GM19099 (cell line): Measurements from ENCODE around the gene MBNL1.

ENCODE experiments used
- POLR2A ChIP-seq: IDR thresholded peaks from 3 replicates; pipeline ENCODE4 v1.6.1; 2011; ENCODE audit warnings: low read depth; ENCODE audit not compliant: insufficient read length; ENCODE audit errors: extremely low read depth

Gene MBNL1

DNA sequence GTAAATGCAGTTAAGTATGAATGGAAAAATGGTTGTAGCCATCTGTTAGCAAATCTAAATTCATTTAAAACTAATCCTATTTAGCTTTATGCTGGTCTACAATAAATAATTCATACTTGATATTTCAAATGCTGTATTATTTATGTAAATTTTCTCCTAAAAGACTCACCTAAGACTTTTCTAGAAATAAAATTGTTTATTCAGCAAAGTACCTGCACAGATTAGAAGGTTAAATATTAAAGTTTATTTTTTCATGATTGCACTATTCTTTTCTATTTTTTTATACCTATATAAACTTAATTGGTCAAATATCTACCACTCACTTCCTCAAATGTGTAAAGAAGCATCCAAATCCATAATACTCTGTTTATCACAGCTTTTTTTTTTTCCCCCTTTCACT is 45.2 kb downstream of the MBNL1 start:
- TF ChIP-seq POLR2A, result no peak

DNA sequence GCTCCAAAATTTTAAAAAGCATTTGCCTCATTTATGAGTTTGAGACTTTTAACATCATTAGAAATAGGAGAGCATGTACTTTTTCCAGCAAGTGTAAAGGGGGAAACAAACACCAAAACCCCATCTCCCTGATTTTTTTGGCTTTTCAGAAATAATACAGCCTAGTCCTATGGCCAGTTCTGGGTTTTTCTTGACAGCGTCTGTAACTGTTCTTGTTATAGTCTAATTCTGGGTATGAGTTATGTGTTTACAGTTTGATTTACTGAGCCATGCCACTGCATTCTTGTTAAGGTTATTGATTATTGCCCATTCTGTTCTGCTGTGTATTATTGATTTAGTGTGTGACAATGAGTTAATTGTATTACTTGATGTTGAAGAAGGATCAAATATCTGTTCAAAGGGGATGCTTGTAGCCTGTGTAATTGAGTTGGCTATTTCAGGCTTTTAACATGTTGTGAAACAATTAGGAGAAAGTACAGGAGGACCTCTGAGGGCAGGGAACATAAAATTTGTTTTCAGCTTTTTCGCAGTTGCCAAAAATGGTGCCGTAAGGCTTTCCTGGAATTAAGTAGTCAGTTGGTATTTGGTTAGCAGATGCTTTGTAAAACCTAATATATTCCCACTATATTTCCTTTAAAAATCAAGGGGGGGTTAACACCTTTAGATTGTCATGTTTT is 46.1 kb downstream of the MBNL1 start:
- no peak for TF ChIP-seq POLR2A

DNA sequence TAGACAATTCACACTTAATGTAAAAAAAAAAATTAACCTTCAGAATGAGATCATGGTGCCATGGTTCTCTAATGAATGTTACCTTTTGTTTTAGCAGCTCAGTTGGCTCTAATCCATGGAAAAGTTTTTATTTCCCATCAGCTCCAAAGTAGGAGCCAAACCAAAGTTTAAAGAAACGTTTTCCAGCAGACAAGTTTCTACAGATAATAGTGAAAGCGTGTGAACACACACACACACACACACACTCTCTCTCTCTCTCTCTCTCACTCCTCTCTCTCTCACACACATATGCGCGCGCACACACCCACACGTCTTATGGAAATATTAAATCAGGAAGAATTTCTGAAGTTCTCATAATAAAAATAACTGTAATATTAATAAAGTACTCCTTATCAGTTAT is 46.9 kb downstream of the MBNL1 start:
- no peak for TF ChIP-seq POLR2A

DNA sequence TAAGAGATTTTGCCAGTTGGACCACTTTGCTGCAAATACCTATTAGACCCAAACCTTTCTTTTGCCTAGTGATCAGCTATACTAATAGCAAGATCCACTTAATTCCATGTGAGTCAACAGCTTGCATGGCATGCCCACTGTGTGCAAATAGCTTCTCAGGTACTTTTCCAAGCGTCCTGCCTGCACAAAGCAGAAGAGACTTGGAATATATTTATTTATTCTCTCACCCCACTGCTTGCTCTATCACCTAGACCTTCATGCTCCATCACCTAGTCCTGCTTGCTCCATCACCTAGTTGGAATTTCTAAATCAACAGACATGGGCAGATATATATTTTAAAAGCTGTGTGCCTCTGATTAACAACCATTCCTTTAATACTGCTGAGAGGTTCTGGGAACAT is 47.6 kb downstream of the MBNL1 start:
- TF ChIP-seq POLR2A, result no peak

DNA sequence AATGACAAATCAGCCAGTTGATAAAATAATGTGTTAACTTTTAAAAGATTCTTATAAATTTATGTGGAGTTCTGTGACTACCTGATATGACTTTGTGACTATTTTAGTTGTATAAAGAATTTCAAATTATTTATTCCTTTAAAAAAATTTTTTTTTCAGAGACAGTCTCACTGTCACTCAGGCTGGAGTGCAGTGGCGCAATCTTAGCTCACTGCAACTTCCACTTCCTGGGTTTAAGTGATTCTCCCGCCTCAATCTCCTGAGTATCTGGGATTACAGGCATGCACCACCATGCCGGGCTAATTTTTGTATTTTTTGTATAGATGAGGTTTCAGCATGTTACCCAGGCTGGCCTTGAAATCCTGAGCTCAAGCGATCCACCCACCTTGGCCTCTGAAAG is 48.5 kb downstream of the MBNL1 start:
- TF ChIP-seq POLR2A, result no peak

DNA sequence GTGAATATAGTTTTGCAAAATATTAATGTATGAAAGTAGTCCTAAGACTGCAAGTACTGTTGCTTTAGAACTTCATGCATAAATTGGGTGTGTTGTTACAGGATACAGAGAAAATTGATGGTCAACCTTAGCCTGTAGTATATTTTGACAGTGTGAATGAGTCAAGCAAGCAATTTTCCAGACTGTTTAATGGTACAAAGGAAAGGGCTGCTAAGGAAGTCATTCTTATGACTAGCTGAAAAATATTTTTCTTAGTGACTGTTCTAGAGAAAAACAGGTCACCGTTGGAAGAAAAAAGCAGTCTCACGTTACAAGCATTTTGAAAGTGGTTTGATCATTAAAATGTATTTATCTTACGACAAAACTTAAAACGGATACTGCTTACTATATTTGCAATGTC is 49.2 kb downstream of the MBNL1 start:
- TF ChIP-seq POLR2A, result no peak

DNA sequence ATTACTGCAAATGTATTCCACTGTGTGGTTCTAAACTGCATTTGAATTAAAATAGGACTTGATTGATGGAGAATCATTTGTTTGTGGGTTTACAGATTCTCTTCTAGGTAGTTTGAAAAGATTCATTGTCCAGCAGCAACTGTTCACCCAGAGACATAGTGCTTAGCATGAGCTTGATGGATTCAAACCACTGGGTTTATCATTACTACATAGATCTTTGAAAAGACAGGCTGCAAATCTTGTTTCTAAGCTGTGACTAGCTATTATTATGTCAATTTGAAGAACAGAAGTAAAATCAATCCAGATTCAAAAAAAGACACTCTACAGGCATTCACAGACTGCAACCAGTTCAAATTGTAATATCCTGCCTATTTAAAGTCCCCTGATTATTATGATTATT is 49.8 kb downstream of the MBNL1 start:
- TF ChIP-seq POLR2A, result no peak

DNA sequence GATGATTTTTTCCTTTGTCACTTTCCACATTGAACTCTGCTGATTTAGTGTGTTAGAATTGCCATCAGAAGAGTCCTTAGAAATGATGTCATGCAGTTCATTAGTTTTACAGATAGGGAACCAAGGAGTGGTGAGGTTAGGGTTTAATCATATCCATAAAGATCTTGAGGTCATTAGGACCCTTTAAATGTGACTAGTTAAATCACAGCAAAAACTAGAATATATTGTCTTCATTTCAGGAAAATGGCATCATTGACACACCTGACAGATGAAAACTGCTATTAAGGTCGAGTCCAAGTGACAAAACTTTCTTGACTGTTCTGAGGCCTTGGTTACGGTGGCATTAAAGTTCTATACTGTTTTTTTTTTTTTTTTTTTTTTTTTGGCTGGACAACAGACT is 50.5 kb downstream of the MBNL1 start:
- no peak for TF ChIP-seq POLR2A

DNA sequence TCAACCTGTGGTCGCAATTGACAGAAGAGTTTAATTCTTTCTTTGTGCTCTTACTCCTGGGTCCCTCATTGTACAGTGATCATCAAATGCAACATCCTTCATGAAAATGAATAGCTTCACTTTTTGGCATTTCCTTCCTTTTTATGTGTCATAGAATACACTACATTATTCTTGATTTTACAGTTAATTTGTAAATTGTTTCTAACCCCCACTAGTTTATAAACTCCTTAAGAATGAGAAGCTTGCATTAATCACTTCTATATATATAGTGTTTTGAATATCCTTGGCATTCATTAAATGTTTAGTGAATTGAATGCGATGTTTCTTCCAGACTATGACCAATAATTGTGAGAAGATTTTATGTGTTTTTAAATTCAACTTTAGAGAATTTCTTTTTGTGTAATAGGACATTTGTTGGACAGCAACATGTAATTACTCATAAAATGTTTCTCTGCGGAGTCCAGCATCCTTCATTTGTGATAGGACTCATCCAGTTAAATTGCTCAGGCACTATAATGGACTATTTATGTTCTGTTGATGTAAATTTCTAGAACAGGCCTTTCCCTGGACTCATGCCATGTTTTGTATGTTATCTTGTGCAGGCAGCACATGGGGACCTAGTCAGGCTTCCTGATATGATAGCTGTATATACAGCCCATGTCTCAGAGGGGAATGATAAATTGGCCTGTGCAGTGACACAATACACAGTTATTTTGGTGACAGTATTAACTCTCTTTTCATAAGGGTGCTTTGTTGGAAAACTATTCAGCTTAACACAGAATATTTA is 51.3 kb downstream of the MBNL1 start:
- no peak for TF ChIP-seq POLR2A

DNA sequence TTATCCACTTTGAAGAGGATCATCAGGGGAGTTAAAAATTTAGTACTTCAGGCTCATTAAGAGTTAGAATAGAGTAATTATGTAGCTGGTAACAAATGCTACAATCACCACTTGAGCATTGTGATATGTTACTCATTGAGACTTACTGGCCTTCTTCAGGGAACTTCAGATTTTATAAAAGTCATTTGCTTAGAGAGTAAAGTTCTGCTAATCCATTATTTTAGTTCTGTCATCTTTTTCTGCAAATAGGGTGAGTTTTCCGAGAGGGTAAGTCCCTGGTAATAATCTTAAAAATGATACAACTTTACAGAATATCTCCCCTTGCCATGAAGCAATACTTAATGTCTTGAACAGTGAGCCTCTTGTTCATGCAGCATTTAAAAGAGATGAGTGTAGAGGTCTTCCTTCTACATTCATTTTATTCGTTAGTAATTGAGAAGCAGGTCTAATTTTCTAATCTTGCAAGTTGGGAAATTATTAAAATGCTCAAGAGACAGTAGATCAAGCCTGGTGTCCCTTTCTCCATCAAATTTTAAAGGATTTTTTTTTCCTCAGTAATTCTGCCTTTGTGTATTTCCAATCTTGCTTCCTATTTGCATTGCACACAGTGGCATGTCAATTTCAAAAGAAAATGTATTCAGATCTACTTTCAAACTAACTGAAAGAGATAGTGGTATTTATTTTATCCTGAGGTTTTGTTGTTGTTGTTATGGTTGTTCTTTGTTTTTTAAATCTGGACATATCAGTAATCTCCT is 52.6 kb downstream of the MBNL1 start:
- TF ChIP-seq POLR2A, result no peak

DNA sequence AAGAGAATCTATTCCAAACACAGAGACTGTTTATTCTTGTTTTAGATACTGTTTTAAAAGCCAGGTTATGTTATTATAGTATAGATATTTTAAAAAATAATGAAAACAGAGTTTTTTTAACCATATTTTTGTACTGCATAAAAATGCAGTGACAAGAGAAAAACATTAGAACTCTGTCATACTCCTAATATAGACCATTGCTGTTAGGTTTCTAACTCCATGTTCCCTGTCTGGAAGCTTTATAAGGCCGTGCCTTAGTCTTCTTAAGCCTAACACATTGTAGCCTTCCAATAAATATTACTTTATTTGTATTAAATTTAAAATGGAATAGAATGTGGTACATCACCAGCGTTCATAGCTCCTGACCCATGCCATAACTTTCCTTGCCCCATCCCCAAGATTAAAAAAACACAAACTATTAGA is 53.2 kb downstream of the MBNL1 start:
- no peak for TF ChIP-seq POLR2A

DNA sequence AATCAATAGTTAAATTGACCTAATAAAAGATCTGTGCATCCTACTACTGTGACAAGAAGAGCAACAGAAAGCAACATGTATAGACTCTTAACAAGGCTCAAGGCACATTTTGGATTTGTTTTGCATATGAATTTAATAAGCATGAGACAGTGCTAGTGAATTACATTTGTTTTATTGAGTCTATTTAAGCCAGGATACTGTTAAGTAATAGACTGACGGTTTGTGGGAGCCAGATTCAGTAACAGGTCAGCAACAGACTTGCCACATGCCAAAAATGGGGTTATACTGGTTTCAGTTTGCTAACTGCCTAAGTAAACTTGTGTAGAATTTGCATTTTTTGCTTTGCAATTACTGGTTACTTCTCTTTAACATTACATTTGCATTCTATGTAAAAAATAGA is 54.0 kb downstream of the MBNL1 start:
- TF ChIP-seq POLR2A, result no peak

DNA sequence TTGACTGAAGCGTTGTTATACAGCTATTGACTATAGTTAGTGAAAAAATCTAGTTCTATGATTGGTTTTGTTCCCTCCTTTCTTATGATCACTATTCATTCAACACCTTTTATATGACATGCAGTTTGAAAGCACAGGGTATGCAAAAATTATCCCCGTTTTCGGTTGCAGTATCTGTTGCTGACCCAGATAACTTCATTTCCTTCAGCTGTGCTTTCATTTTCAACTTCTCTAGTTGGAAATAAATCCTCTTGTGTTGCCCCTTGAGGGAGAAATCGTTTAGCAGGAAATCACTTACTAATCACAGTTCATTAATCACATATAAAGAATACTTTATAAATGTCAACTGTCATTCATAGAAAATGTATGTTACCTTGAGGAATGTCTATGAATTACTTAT is 55.1 kb downstream of the MBNL1 start:
- TF ChIP-seq POLR2A, result no peak

DNA sequence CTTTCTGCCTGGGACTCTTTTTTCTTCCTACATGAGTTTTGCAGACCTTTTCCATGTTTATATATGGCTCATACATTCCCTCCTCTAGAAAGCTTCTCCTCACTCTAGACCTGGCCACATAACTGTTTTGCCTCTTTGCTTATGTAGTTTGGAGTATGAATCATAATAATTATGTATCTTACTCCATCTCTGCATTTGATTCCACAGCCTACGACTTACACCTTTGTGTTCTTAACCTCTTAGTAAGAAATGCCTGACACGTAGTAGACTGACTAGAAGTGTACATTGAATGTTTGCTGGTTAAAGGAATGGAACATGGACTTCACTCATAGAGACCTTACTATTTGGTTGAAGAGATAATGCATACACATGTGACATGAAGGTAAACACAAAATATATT is 56.4 kb downstream of the MBNL1 start:
- TF ChIP-seq POLR2A, result no peak

DNA sequence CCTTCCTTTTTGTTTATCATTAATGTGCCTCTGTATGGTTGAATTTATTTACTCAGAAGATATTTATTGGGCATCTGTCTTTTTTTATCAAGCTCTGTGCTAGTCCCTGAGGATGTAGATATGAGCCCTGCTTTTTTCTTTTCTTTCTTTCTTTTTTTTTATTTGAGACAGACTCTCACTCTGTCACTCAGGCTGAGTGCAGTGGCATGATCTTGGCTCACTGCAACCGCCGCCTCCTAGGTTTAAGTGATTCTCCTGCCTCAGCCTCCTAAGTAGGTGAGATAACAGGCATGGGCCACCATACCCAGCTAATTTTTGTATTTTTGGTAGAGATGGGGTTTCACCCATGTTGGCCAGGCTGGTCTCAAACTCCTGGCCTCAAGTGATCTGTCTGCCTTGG is 58.5 kb downstream of the MBNL1 start:
- no peak for TF ChIP-seq POLR2A

DNA sequence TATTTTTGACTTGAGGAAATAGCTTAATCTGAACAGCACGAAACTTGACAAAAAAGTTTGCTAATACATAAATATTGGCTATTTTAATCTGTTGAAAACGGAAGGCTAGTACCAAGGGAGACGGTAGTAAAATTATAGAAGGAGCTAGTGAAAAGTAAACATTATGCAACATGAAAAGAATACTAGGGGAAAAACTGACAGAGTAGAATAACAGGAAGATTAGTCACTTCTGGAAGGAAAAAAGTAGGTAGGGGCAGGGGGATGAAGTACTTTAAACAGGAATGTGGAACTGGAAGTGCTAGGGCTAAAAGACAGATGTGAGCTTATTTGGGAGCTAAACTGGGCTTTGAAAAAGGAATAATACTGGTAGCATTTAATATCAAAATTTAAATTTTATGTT is 60.1 kb downstream of the MBNL1 start:
- no peak for TF ChIP-seq POLR2A
